GM19193 (cell line): ENCODE data around the gene SH3PXD2B.

ENCODE experiments used
- POLR2A ChIP-seq: IDR thresholded peaks from 4 replicates; pipeline ENCODE4 v1.6.1; 2011; ENCODE audit not compliant: insufficient read depth, insufficient read length; ENCODE audit errors: extremely low read depth

Gene SH3PXD2B

DNA sequence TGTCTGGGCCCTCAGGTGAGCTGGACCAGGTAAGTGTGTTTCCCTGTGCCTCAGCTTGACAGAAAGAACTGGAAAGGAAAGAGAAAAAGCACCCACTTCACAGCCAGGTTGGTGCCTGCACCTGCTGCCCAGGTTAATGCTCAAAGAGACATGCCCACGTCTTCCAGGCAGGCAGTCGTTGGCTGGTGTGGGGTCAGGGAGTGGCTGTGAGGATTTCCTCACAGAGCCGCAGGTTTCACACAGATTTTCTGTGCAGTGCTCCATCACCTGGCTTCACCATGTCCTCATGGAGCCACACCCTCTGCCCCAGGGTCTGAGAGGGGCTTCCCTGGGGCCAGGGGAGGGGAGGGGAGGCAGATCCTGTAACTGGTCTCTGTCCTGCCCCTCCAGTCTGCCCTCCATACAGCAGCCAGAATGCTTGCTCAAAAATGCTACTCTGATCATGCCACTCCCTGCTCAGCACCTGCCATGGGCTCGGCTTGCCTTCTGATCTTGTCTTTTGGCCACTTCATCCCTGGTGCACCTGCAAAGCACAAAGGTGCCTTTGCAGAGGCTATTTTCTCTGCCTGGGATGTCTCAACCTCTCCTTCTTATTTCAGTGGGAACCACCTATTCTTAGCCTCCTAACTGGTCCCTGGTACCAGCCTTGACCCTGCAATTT, 88.2 kb downstream of the SH3PXD2B start:
- no peak for TF ChIP-seq POLR2A

DNA sequence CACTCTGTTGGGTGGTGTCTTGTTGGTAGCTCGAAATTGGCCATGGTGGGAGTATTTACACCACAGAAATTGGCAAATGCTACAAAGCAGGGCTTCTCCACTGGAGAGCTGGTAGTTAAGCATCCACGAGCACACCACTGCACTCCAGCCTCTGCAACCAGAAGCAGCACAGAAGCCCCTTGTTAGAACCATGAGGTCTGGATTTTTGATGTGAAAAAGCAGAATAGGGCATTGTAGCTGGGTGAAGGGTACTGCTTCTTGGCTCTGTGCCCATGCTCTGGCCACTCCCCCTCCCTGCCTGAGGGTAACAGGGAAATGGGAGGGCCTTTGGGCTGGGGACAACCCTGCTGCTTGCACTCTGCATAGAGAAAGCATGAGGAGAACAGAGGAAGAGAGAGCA, 89.6 kb downstream of the SH3PXD2B start:
- no peak for TF ChIP-seq POLR2A

DNA sequence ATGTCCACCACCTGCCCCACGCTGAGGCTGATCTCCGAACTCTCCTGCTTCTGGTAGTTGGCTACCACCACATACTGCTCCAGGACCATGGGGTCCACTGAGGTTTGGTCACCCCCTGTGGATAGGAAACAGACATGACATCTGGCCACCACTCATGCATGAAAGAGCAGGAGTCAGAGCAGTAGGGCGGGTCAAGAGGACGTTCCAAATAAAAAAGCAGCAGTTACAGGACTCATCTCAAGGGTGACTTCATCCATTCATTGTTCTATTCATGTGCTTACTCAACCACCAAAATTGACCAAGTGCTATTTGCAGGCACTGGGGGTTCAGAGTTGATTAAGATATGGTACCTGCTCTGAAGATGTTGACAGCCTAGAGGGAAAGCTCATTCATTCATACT, 91.6 kb downstream of the SH3PXD2B start:
- TF ChIP-seq POLR2A: no peak

DNA sequence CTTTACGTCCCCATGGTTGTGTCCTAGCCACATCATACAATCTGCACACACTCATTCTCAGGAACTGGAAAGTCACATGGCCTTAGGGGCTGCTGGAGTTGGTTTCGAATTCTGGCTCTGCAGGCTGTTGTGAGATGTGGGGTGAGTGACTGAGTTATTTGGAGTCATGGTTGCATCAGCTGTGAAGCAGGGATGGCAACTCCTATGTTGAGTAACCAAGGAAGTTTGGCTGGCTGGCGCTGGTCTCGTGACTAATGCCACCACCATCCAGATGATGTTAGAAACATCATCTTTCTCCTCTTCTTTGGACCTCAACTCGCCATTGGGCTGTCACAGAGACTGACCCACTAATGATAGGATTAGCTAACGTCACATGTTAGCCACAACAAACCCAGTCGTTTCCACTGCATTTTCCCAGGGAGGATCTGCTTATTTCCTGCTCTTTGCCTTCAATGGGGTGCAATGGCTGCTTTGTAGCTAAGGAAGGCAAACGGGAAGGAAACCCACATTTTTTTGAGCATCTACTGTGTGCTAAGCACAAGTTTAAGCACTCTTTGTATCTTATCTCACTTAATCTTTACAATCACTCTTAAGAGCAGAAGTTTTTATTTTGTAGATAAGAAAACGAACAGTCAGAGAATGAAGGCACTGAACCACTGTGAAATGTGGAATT, 92.6 kb downstream of the SH3PXD2B start:
- no peak for TF ChIP-seq POLR2A

DNA sequence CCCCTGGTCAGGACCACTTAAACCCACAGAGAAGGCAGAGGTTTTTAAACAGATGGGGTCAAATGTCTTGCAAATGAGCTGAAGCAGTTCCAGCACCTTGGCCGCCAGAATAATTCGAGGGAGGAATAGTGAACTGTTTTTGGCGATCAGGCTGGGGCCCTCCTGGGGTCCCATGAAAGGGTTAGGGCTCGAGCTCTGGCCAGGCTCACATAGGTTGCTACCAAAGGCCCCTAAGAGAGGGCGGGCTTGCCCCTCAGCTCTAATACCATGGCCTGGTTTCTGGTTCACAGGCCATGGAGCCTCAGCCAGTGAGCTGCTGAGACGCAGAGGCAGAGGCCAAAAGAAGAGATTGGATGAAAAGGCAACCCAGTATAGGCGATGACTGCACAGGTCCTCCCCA, 96.0 kb downstream of the SH3PXD2B start:
- TF ChIP-seq POLR2A: no peak

DNA sequence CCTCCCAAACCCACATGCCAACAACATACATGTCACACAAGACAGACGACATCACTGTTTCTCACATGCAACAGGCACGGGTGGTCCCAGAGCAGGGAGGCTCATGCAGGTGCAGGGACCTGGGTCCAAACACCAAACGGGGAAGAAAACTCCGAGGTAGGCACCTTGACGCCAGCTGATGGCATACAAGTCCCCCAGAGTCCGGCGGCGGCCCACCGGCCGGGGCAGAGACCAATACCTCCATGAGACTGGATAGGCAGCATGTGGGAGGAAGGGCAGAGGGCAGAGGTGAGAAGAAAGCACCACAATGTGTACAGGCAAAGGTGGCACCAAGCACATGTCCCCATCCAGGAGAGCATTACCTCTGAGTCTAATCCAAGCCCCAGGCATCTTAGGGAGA, 97.8 kb downstream of the SH3PXD2B start:
- TF ChIP-seq POLR2A: no peak

DNA sequence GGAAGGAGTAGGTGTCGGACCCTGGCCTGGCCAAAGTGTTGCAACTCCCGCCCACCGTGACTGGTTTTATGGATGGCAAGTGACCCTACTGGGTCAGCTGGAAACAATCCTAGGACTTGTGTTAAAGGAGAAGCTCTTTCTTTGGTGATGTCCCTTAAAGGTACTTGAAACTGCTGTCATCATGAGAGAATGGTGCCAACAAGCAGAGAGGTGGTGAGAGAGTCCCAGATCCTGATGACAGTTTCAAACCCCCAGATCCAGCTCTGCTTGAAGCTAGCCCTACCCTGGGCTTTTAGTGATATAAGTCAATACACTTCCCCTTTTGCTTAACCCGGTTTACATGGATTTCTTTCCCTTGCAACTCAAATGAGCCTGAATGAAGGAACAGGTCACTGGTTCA, 98.3 kb downstream of the SH3PXD2B start:
- no peak for TF ChIP-seq POLR2A

DNA sequence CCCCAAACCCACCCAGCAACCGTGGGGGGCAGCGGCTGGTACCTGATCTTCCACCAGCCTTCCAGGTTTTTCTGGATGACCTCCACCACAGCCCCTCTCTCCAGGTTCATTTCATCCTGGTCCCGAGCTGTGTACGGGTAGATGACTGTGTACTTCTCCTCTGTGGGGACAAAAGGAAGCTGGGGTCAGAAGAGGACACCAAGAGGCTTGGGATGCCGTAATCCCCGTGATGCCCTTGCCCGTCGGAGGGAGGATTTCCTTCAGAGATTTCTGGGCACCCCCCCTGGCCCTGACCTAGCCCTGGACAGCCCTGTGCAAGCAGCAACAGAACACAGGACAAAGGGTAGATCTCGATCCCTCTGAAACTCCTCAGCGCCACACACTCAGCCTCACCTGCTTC, 100.5 kb downstream of the SH3PXD2B start:
- no peak for TF ChIP-seq POLR2A

DNA sequence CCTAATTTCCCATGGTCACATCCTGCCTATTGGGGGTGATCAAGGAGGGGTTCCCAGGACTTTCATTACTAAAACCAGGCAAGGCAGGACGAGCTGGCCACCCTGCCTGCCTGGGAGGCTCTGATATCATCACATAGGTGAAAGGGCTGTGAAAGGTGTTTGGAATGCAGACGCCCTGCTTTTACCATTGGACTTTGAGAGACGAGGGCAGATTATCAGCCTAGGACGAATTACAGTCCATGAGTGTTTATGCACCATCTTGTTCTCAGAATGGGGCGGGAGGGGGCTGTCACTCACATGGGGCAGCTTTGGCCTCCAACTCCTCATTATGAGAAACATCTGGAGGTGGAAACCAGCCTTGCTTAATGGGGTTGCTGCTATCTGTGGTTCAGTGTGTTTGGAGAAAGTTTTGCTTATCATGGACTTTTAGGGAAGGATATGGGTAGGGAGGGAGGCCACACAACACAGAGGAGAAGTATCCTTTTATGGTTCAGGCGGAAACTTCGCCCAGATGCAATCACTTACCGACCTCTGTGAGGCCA, 101.0 kb downstream of the SH3PXD2B start:
- no peak for TF ChIP-seq POLR2A

DNA sequence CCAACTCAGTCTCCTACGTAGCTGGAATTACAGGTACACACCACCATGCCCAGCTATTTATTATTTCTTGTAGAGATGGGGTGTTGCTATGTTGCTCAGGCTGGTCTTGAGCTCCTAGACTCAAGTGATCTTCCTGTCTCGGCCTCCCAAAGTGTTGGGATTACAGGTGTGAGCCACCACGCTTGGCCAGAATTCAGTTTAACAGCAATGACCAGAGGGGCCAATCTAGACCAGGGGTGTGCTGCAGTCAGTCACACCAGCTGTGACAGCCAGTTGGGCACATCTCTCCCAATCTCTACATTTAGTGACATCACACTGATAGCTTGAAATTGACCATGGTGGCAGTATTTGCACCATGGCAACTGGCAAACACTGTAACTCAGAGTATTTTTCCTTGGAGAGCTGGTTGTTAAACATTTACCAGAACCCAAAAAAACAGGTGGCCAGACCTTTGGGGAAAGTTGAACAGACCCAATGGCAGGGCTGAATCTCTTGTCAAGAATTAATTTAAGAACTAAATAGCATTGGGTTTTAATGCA, 103.0 kb downstream of the SH3PXD2B start:
- no peak for TF ChIP-seq POLR2A

DNA sequence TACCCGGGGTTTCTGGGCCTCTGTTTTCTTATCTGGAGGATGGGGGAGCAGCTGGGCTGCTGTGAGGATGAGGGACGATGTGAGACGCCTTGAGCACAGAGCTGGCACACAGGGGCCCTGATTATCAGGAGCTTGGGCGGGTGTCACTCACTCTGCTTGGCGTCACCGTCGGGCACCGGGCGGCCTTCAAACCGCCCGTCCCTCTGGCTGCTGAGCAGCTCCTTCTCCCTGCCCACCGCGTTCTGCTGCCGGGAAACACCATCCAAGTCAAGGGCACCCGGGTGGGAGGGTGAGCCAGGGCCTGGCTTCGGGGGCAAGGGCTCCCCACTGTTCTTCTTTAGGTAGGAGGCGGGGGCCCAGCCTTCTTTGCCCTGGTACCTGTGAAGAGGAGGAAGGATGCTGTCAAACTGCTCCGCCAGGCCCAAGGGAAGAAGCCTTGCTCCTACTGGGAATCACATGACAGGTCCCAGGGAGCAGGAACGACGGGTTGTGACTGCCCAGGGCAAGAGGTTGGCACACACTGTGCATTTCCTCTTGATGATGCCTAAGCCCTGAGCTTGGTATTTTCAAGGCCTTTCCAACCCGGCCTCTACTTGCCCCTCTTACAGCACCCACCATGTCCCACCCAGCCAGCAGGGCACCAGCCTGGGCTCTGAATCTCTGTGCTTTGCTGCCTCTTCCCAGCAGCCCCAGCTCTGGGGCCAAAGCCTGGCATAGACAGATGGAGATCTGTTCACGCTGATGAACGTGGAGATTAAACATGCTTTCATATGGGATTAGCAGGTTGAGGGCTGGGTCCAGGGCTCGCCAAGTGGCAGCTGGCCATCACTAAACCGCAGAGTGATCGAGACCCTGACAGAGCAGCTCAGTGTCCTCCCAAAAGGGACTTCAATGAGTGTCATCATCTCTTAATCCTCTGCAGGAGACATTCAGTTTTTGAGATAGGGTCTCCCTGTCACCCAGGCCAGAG, 103.8 kb downstream of the SH3PXD2B start:
- no peak for TF ChIP-seq POLR2A

DNA sequence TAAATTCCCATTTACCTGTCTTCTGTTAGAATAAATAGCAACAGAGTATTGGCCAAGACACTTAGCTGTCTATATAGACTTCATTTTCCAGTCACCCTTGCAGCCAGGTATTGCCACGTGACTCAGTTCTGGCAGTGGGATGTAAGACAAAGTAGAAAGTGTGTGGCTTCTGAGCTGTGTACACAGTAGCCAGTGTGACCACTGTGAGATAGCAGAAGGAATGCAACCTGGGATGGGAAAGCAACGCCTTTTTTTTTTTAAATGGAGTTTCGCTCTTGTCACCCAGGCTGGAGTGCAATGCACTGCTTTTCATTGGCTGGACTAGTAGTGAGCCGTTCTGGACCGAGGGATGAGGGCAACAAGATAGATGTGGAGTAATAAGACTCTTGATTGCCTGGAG, 106.2 kb downstream of the SH3PXD2B start:
- no peak for TF ChIP-seq POLR2A

DNA sequence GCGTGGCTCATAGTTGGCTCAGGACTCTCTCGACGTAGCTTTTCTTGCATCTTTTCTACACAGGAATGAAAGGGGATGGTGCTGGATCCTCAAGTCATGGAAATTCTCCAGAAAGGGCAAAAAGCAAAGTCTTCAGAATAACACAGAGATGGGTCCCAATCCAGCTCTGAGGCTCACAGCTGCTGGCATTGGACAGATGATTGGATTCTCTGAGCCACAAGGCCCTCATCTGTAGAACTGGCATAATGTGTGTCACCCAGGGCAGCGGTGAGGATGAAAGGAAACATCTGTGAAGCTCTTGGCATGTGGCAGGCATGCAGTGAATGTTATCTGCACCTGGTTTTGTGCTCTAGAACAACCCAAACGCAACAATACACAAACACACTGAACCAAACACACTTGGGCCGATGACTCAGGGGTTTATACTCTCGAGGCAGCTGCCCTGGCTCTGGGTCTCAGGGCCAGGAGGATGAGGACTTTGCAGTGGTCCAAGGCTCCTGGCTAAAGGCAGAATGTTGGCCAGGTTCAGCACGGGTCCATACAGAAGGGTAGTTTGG, 106.8 kb downstream of the SH3PXD2B start:
- TF ChIP-seq POLR2A: no peak

DNA sequence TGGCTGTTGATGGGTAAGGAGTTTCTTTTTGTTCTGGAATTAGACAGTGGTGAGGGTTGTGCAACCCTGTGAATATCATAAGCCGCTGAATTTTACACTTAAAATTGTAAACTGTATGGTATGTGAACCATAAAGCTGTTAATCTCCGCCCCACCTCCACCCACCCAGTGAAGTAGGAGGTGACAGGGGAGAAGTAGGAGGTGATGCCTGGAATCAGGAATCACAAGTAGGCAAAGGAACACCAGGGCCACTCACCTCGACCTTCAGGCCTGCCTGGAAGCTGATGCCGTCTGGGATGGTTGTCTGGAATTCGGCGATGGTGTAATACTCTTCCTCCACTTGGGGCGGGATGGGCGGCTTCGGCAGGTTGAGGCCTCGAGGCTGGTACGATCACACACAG, 108.4 kb downstream of the SH3PXD2B start:
- no peak for TF ChIP-seq POLR2A
